ENCODE data around the gene PDLIM3.

PDLIM3 gene

GRCh38 chr4:185550933-185551332, 15.6 kb upstream of the PDLIM3 start:
- TF ChIP-seq CTCF (IDR thresholded peaks at IDR 0.05; ENCODE audit: extremely low read depth, missing control alignments), result no peak
- no peak for DNase-seq (ENCODE audit: low spot score)

GRCh38 chr4:185549095-185549639, 13.9 kb upstream of the PDLIM3 start:
- no peak for DNase-seq (ENCODE audit: low spot score)
- no peak for TF ChIP-seq CTCF (IDR thresholded peaks at IDR 0.05; ENCODE audit: extremely low read depth, missing control alignments)

- TF ChIP-seq CTCF (IDR thresholded peaks at IDR 0.05; ENCODE audit: extremely low read depth, missing control alignments), result no peak
- no peak for DNase-seq (ENCODE audit: low spot score)
Measured at GRCh38 chr4:185548587-185548986, 13.3 kb upstream of the PDLIM3 start.

- no peak for DNase-seq (ENCODE audit: low spot score)
- no peak for TF ChIP-seq CTCF (IDR thresholded peaks at IDR 0.05; ENCODE audit: extremely low read depth, missing control alignments)
Measured at GRCh38 chr4:185546335-185546734, 11.0 kb upstream of the PDLIM3 start.

GRCh38 chr4:185542626-185543315, 7.5 kb upstream of the PDLIM3 start:
- no peak for TF ChIP-seq CTCF (IDR thresholded peaks at IDR 0.05; ENCODE audit: extremely low read depth, missing control alignments)
- DNase-seq (ENCODE audit: low spot score), result no peak

GRCh38 chr4:185541251-185541727, 6.0 kb upstream of the PDLIM3 start:
- no peak for DNase-seq (ENCODE audit: low spot score)
- TF ChIP-seq CTCF (IDR thresholded peaks at IDR 0.05; ENCODE audit: extremely low read depth, missing control alignments), result no peak

- no peak for DNase-seq (ENCODE audit: low spot score)
- TF ChIP-seq CTCF (IDR thresholded peaks at IDR 0.05; ENCODE audit: extremely low read depth, missing control alignments), result no peak
Measured at GRCh38 chr4:185540487-185541120, 5.3 kb upstream of the PDLIM3 start.
